ENCODE measurements around the gene PTAR1.

DNA sequence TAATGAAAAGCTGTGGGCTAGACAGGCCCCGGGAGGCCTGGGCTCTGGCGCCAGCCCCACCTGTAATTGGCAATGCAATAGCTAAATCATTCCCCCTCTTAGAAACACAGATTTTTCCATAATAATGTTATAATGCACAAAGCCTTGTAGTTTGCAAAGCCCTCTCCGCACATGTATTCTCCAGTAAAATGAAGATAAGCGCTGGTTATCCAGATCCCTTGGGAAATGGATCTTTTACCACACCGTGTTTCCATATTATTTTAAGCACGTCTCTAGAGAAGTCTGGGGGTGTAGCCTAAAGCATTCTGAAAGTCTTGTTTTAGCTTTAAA lies 86.5 kb downstream of the PTAR1 start:
- TF ChIP-seq, protein P1, sequence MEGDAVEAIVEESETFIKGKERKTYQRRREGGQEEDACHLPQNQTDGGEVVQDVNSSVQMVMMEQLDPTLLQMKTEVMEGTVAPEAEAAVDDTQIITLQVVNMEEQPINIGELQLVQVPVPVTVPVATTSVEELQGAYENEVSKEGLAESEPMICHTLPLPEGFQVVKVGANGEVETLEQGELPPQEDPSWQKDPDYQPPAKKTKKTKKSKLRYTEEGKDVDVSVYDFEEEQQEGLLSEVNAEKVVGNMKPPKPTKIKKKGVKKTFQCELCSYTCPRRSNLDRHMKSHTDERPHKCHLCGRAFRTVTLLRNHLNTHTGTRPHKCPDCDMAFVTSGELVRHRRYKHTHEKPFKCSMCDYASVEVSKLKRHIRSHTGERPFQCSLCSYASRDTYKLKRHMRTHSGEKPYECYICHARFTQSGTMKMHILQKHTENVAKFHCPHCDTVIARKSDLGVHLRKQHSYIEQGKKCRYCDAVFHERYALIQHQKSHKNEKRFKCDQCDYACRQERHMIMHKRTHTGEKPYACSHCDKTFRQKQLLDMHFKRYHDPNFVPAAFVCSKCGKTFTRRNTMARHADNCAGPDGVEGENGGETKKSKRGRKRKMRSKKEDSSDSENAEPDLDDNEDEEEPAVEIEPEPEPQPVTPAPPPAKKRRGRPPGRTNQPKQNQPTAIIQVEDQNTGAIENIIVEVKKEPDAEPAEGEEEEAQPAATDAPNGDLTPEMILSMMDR (IDR thresholded peaks at IDR 0.05; ENCODE audit: low read depth, low read length): no peak
- no peak for TF ChIP-seq POLR2A (IDR thresholded peaks at IDR 0.05; ENCODE audit: extremely low read depth, insufficient read length)
